Motor neuron (in vitro differentiated cells): Measurements from ENCODE around the gene MGLL. TPM values are rescaled to one million over a fixed set of nuclear protein-coding genes. Genes with fewer than 3 reads are reported as not detected.

ENCODE experiments used
- ATAC-seq, 8 experiments: fragments of 200-7000 bp; cut with Tn5 transposase; replicated peaks in 6 of 8; 2 replicates each; pipeline ENCODE4 v1.8.0; 2021; ENCODE audit warnings: mild to moderate bottlenecking in 8 of 8, moderate library complexity in 8 of 8
- H3K27ac ChIP-seq, 2 donors: fragments of 250-450 bp; sonication (Bioruptor Pico); 2 replicates each; pipeline ENCODE4 v1.9.0; 2021; ENCODE audit warnings: antibody characterized with exemption in 2 of 2, mild to moderate bottlenecking in 2 of 2, moderate library complexity in 1 of 2
- H3K4me1 ChIP-seq, 2 donors: fragments of 250-450 bp; sonication (Bioruptor Pico); replicated peaks in 1 of 2; 2 replicates each; pipeline ENCODE4 v1.6.1; 2021; ENCODE audit warnings: antibody characterized with exemption in 2 of 2, mild to moderate bottlenecking in 2 of 2, moderate library complexity in 1 of 2
- H3K4me3 ChIP-seq, 5 donors: fragments of 250-450 bp; sonication (Bioruptor Pico); 2 replicates each; pipeline ENCODE4 v1.9.0; 2021; ENCODE audit warnings: antibody characterized with exemption in 5 of 5, mild to moderate bottlenecking in 5 of 5, moderate library complexity in 4 of 5
- WGBS, 10 experiments: fragments of 450-650 bp; shearing (Covaris generic); methylation state at CpG; one replicate each; pipeline ENCODE4 v1.0.0; 2022; 5-methylcytosine and 5-hydroxymethylcytosine counted together
- in situ Hi-C, 9 experiments: fragments of 400-800 bp; cut with MboI; loops; one replicate each; pipeline ENCODE4 v1.15.0; 2021; ENCODE audit warnings: low sequenced_read_pairs in 9 of 9, low pct_unique_long_range_greater_than_20kb in 2 of 9; ENCODE audit not compliant: unreplicated experiment in 9 of 9
- total RNA-seq, 8 experiments: library from RNA; unstranded; fragments of 300-600 nt; gene quantifications; 2 replicates each; pipeline versions ENCODE4 v1.2.3 to v1.2.4, GENCODE V29; 2022

MGLL gene
- total RNA-seq, 8 experiments from 2014 or later = 0.43 to 69.2 (median 4.5) TPM

GRCh38 chr3:127761441-127761801 lies 60.9 kb downstream of the MGLL start:
- in situ Hi-C loops = no loop called here
- ATAC-seq = peak in 4 of 8 experiments; percentile 19 to 53 (median 21)
- Histone ChIP-seq H3K27ac (no peak overlapping the region), H3K4me1 (peaks cover 0 to 4% of the 10 kb centered on the region in 2 donors), H3K4me3 (no peak overlapping the region)
- 40 to 100% (median 85%) methylated on average over 1 to 7 of the region's 12 CpGs; no CpG with 5 or more reads in 5 of the 10 experiments for WGBS, 10 experiments

DNA sequence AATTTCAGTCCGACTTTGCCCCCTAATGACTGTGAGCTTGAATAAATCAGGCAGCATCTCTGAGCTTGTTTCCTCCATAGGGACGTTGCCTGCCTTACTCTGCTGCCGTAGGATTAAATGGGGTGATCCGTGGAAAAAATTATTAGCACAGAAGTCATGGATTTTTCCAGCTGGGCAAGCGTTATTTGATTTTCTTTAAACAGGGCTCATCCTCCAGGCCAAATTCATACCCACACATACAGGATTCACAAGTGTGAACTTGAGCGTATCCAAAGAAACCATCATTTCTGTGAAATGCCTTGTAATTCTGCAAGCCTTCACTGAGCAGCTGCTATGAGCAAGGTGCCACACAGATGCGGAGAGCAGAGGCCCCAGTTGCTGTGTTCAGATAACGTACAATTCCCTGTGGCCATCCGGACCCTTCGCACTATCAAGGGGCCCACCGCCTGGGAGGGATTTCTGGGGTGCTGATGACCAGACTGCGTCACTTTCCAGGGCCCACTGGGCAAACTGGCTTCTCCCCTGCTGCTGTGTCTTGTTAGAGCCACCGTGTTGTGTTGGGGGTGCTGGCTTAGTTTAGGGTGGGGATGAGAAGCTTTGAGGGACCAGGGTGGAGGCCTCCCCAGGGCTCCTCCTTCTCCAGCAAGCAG lies 61.4 kb downstream of the MGLL start:
- in situ Hi-C loops = no loop called here
- WGBS, 10 experiments = 70 to 100% (median 91%) methylated on average over 1 to 6 of the region's 13 CpGs; no CpG with 5 or more reads in 1 of the 10 experiments
- H3K4me1 ChIP-seq = peaks cover 0 to 4% of the 10 kb centered on the region in 2 donors
- no peak overlapping the region for H3K27ac ChIP-seq
- H3K4me3 ChIP-seq = no peak overlapping the region
- ATAC-seq = no peak

DNA sequence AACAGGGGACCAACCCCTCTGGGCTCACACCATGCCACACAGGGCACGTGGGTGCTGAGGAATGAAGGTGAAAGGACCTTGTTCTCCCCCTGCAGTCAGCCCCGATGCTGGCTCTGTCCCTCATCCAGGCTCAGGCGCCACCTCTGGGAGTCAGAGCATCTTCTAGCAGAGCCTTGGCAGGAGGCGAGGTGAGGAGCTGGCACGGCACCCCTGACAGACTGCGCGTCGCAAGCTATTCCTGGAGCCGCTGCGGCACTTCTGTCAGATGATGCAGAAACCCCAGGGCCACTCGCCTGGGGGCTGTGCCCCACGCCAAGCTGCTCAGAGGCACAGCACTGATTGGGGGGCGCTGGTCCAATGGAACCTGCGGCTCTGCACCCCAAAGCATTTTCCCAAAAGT lies 62.0 kb downstream of the MGLL start:
- WGBS, 10 experiments = 60 to 94% (median 86%) methylated on average over 1 to 7 of the region's 14 CpGs; no CpG with 5 or more reads in 7 of the 10 experiments
- Histone ChIP-seq H3K27ac (no peak overlapping the region), H3K4me3 (no peak overlapping the region), H3K4me1 (peaks cover 0 to 4% of the 10 kb centered on the region in 2 donors)
- ATAC-seq = no peak
- in situ Hi-C loops = no loop called here

- WGBS, 10 experiments = 72 to 96% (median 78%) methylated on average over 3 to 7 of the region's 8 CpGs; no CpG with 5 or more reads in 6 of the 10 experiments
- no peak for ATAC-seq
- H3K4me3 ChIP-seq = no peak overlapping the region
- in situ Hi-C loops = no loop called here
- peaks cover 0 to 4% of the 10 kb centered on the region in 2 donors for H3K4me1 ChIP-seq
- no peak overlapping the region for H3K27ac ChIP-seq
Measured at GRCh38 chr3:127759826-127760225, 62.5 kb downstream of the MGLL start.

GRCh38 chr3:127758013-127758412 lies 64.3 kb downstream of the MGLL start:
- in situ Hi-C loops = no loop called here
- ATAC-seq = no peak
- Histone ChIP-seq H3K27ac (no peak overlapping the region), H3K4me1 (peaks cover 0 to 4% of the 10 kb centered on the region in 2 donors), H3K4me3 (no peak overlapping the region)
- WGBS, 10 experiments = 40 to 80% (median 50%) methylated on average over 1 to 2 of the region's 3 CpGs; no CpG with 5 or more reads in 7 of the 10 experiments

- H3K27ac ChIP-seq = no peak overlapping the region
- no peak for ATAC-seq
- 76 to 100% (median 89%) methylated on average over 2 to 10 of the region's 12 CpGs; no CpG with 5 or more reads in 1 of the 10 experiments for WGBS, 10 experiments
- H3K4me1 ChIP-seq = no peaks in the 10 kb centered on the region
- H3K4me3 ChIP-seq = no peak overlapping the region
- in situ Hi-C loops = no loop called here
Measured at GRCh38 chr3:127755305-127755681, 67.0 kb downstream of the MGLL start.

DNA sequence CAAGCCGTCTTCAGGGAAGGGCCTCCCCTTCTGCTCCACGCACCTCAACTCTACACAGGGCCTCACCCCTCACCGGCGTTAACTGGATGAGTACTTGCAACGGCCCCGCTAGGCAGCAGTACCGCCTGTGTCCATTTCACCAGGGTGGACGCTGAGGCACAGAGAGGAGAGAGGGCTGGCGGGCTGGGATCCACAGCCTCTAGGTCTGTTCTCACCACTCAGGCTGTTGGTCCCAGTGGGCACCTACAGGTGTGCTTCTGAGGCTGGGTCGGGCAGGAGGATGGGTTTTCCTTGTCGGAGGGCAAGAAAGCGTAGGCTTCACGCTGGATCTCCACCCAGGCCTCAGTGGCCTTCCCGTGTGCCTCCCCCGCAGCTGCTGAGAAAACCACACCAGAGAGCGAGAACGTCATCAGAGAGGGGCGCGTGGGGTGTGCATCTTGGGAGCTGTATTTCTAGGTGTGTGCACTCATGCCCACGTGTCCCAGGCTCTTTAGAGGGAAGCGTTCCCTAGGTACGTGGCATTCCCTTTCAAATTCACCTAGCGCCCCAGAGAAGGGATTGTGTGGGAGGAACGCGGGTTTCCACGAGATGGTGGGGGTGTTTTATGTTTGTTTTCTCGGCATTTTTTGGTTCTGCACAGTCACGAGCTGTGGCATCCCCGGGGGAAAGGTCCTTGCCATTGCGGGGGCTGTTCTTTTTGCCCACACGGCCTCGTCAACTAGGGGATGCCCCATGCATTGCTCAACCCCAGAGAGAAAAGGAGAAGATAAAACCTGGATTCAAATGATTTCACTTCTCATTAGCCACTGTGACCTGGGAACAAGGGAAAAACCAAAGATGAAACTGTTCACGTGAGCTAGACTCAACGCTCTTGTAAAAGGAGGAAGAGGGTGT lies 67.7 kb downstream of the MGLL start:
- Histone ChIP-seq H3K27ac (no peak overlapping the region), H3K4me1 (no peaks in the 10 kb centered on the region), H3K4me3 (no peak overlapping the region)
- no peak for ATAC-seq
- WGBS, 10 experiments = 80 to 100% (median 93%) methylated on average over 1 to 11 of the region's 34 CpGs; no CpG with 5 or more reads in 1 of the 10 experiments
- in situ Hi-C loops = no loop called here

DNA sequence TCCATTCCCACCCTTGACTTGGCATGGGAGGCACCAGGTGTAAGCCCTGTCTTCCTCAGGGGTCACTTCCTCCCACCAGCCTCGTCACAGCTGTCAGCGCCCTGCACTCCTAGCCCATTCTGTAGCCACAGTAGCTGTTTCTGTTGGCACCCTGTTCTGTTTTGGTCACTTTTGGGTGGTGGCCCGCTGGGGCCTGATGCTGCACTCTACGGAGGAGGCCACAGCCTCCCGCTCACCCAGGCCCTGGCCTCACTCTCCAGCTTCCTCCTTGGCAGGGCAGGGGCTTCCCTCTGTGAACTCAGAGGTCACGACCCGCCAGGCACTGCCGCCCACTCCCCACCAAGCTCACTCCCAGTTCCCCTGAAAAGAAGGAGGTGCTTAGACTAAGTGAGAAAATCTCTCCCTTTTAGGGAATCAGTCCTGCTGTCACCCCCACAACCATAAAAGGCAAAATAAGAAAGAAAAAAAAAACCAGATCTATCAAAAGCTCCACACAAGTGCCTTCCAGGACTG lies 68.4 kb downstream of the MGLL start:
- ATAC-seq = no peak
- Histone ChIP-seq H3K4me3 (no peak overlapping the region), H3K4me1 (no peaks in the 10 kb centered on the region), H3K27ac (no peak overlapping the region)
- 71 to 100% (median 87%) methylated on average over 1 to 3 of the region's 8 CpGs; no CpG with 5 or more reads in 4 of the 10 experiments for WGBS, 10 experiments
- in situ Hi-C loops = no loop called here

DNA sequence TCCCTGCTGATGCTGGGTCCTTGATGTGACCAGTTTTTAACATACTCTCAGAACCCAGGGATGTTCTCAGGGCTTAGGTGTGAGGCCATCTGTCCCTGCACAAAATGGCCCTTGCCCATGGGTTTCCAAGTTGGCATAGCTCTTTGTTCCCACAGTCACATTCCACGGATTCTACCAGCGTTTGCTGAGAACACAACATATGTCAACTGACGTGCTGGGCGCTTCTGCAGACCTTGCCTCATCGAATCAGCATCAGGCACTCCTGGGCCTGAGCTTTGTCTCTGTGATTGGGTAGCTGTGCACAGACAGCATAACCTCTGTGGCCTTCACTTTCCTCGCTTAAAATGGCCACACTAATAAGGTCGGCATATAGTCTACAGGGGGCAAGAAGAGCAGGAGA lies 69.0 kb downstream of the MGLL start:
- in situ Hi-C loops = no loop called here
- Histone ChIP-seq H3K4me1 (no peaks in the 10 kb centered on the region), H3K27ac (no peak overlapping the region), H3K4me3 (no peak overlapping the region)
- WGBS, 10 experiments = 50 to 91% (median 87%) methylated on average over 1 to 6 of the region's 7 CpGs; no CpG with 5 or more reads in 2 of the 10 experiments
- ATAC-seq = no peak

DNA sequence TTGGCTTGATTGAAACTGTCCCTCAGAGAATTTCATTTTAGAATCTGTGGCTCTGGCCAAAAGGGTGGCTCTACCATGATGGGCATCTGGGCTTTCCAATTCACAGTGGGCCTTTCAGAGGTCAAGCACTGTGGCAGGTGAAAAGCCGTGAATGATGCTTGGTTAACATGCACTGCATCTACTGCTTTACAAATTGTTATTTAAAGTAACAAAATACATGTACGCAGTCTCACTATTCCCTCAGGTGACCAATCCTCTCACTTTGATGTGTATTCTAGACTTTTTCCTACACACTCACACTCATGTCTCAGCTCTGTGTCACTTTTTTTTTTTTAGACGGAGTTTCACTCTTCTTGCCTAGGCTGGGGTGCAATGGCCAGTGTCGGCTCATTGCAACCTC lies 70.5 kb downstream of the MGLL start:
- in situ Hi-C loops = no loop called here
- no peaks in the 10 kb centered on the region for H3K4me1 ChIP-seq
- no peak overlapping the region for H3K4me3 ChIP-seq
- WGBS, 10 experiments = 80 to 100% (median 95%) methylated on average over 1 to 4 of the region's 4 CpGs; no CpG with 5 or more reads in 3 of the 10 experiments
- ATAC-seq = no peak
- no peak overlapping the region for H3K27ac ChIP-seq

GRCh38 chr3:127751163-127751621 lies 71.1 kb downstream of the MGLL start:
- Histone ChIP-seq H3K27ac (no peak overlapping the region), H3K4me3 (no peak overlapping the region), H3K4me1 (no peaks in the 10 kb centered on the region)
- WGBS, 10 experiments = 14 to 100% (median 80%) methylated on average over 1 to 5 of the region's 8 CpGs; no CpG with 5 or more reads in 2 of the 10 experiments
- ATAC-seq = no peak
- in situ Hi-C loops = no loop called here

GRCh38 chr3:127750226-127751031 lies 71.9 kb downstream of the MGLL start:
- 0 to 100% (median 79%) methylated on average over 1 to 7 of the region's 12 CpGs; no CpG with 5 or more reads in 4 of the 10 experiments for WGBS, 10 experiments

More at GRCh38 chr3:127750226-127751031, 71.9 kb downstream of the MGLL start:
- H3K27ac ChIP-seq = no peak overlapping the region
- H3K4me3 ChIP-seq = no peak overlapping the region
- in situ Hi-C loops = no loop called here
- no peaks in the 10 kb centered on the region for H3K4me1 ChIP-seq
- ATAC-seq = peak in 2 of 8 experiments; percentile 3 to 40
